Fibroblast of skin of abdomen (primary cell): Measurements from ENCODE around the gene TIMM8B.
"Not testable (repeated sequence)": the region's sequence is repeated elsewhere in the genome, so short reads cannot be mapped to it uniquely, and the experiment has no call there.

Source experiments
- DNase-seq: peaks from one replicate; pipeline ENCODE4 v3.0.0-alpha.2; 2013

The TIMM8B gene

DNA sequence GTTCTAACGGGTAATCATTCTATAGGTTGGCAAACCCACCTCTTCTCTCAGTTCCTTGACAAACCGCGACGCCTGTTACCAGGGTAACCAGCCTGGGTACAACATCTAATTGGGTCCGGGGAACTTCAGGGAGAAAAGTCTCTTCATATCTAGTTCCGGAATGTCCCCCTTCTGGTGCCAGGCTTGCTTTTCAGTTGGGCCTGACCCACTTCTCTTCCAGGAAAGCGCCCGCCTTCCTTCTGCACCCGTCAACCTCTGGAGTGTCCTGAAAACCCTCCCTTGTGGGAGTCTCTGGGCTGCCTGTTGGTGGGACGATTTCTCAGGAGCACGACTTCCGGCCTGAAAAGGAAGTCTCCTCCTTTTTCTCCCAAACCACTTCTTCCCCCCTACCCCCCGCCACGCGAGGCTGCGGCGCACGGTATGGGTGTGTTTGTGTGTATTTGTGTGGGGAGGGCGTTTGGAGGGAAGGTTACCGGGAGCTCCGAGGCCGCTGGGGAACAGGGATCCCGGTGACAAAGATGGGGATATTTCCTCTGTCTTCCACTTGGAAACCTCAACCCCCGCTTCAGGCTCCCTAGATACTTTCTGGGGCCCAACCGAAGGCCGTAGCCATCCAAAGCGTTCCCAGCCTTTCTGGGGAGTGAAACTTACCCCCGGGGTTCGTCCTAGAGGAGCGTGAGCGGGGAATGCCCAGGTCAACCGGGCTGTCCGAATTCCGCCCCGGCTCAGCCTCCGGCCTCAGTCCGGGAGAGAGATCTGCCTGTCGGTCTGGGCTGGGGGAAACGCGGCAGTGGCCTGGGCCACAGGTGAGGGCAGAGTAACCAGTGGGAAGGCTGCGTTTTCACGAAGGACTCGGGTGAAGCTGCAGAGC is 12.4 kb downstream of the TIMM8B start, which contains the start of the genes NKAPD1 and PIH1D2:
Gene NKAPD1, plus strand, starts transcription at position 359 of the 871 bp plus-strand sequence. CDS start 1,276 bp downstream, outside the sequence.
Gene PIH1D2, minus strand, starts transcription at position 77 of the 871 bp plus-strand sequence. CDS start 843 bp downstream, outside the sequence.
- DNase-seq, result peak; percentile 88

DNA sequence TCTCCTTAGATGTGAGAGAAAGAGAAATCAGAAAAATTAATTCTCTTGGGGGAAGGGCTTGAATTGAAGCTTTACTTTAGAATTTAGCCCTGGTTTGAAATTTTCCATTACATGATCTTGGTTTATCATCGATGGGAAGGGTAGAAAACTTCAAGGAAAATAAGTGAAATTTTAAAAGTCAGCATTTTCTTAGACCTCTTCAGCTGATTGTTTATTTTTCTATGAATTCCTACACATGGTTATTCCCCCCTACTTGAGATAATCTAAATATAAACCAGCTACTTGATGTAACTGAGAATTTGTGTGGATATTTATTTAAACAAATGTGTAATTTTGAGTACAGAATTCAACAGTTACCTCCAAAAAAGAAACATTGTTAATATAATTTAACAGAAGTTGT is 23.6 kb downstream of the TIMM8B start:
- no peak for DNase-seq

DNA sequence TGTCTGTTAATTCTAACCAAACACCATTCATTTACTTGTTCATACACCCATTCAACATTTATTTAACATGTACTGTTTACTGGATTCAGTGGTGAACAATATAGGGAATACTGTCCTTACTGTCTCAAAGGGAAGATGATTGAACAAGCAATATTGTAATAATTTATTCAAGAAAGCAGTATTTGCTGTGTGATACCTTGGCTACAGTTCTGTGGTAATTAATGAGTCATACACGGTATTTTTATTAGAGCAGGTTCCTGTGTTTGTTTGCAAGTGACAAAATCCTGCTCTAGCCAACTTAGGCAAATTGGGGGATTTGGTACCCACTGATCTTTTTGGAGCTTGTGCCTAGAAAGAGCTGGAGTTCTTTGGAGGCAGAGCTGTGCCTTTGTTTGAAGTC is 28.5 kb downstream of the TIMM8B start:
- DNase-seq, result no peak

GRCh38 chr11:112057170-112057569 is 29.4 kb downstream of the TIMM8B start:
- DNase-seq, result no peak

GRCh38 chr11:112051768-112052167 is 34.8 kb downstream of the TIMM8B start:
- no peak for DNase-seq

DNA sequence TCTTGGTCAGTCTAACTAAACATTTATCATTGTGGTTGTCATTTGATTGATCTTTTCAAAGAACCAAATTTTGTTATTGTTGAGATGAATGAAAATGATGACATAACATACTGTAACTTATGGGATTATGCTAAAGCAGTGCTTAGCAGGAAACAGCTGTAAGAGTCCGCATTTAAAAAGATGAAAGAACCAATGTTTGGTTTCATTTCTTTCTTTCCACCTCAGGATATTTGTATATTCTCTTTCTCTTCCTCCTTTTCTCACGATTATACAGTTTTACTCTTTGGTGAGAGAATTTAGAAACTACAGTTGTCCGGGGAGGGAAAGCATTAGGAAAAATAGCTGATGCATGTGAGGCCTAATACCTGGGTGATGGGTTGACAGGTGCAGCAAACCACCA is 35.8 kb downstream of the TIMM8B start:
- DNase-seq, result no peak

- DNase-seq, result no peak
Measured at GRCh38 chr11:112049777-112050176, 36.8 kb downstream of the TIMM8B start.

- DNase-seq, result not testable (repeated sequence)
Measured at GRCh38 chr11:112048256-112048655, 38.3 kb downstream of the TIMM8B start.

DNA sequence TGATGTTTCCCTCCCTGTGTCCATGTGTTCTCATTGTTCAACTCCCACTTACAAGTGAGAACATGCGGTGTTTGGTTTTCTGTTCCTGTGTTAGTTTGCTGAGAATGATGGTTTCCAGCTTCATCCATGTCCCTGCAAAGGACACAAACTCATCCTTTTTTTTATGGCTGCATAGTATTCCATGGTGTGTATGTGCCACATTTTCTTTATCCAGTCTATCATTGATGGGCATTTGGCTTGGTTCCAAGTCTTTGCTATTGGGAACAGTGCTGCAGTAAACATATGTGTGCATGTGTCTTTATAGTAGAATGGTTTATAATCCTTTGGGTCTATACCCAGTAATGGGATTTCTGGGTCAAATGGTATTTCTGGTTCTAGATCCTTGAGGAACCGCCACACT is 39.9 kb downstream of the TIMM8B start:
- DNase-seq, result not testable (repeated sequence)

DNA sequence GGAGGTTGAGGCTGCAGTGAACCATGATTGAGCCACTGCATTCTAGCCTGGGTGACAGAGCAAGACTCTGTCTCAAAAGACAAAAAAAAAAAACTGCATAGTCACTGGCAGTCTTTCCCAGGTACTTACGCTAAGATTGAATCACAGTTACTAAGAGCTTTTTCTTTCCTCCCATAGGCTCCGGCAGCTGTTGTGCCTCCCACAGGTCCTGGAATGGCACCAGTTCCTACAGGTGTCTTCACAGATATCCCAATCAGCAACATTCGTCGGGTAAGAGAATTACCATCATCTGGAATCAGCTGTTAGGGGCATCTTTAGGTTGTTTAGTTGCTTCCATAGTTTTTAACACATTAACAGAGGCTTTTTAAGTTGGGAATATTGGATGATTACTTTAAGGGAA is 41.6 kb downstream of the TIMM8B start:
- no peak for DNase-seq

GRCh38 chr11:112042961-112043304 is 43.6 kb downstream of the TIMM8B start:
- no peak for DNase-seq

GRCh38 chr11:112042161-112042960 is 44.2 kb downstream of the TIMM8B start:
- peak; percentile 24 for DNase-seq

- no peak for DNase-seq
Measured at GRCh38 chr11:112037527-112037926, 49.0 kb downstream of the TIMM8B start.
